GM23338 (cell line): ENCODE measurements around the gene OTOG. TPM values are rescaled to one million over a fixed set of nuclear protein-coding genes. Genes with fewer than 3 reads are reported as not detected.

ENCODE experiments used
- CREB1 ChIP-seq: fragments of 250-450 bp; sonication (Bioruptor Pico); IDR thresholded peaks from 2 replicates; pipeline ENCODE4 v1.5.0; 2020; ENCODE audit warnings: low read depth, mild to moderate bottlenecking, moderate library complexity
- EZH2 ChIP-seq: fragments of 200-600 bp; sonication (generic); IDR thresholded peaks from one replicate; pipeline ENCODE4 v1.8.0; 2017; ENCODE audit warnings: antibody characterized with exemption, mild to moderate bottlenecking, low read depth; ENCODE audit not compliant: unreplicated experiment
- EZH2phosphoT487 ChIP-seq: fragments of 200-600 bp; sonication (generic); IDR thresholded peaks from one replicate; pipeline ENCODE4 v1.8.1; 2018; ENCODE audit warnings: antibody characterized with exemption; ENCODE audit not compliant: unreplicated experiment
- JUNB ChIP-seq: IDR thresholded peaks from one replicate; pipeline ENCODE4 v1.6.1; 2016; ENCODE audit warnings: antibody characterized with exemption; ENCODE audit not compliant: unreplicated experiment
- NANOG ChIP-seq: IDR thresholded peaks from 2 replicates; pipeline ENCODE4 v1.6.1; 2016; ENCODE audit warnings: antibody characterized with exemption, borderline replicate concordance
- POLR2AphosphoS5 ChIP-seq: IDR thresholded peaks from 2 replicates; pipeline ENCODE4 v1.6.1; 2016; ENCODE audit warnings: antibody characterized with exemption, low read depth
- REST ChIP-seq: IDR thresholded peaks from one replicate; pipeline ENCODE4 v1.6.1; 2018; ENCODE audit warnings: antibody characterized with exemption; ENCODE audit not compliant: unreplicated experiment
- STAT1 ChIP-seq: IDR thresholded peaks from one replicate; pipeline ENCODE4 v1.6.1; 2016; ENCODE audit warnings: antibody characterized with exemption; ENCODE audit not compliant: unreplicated experiment
- ZNF114 ChIP-seq: fragments of 250-450 bp; sonication (Bioruptor Pico); IDR thresholded peaks from 2 replicates; pipeline ENCODE4 v1.5.0; 2020; ENCODE audit warnings: mild to moderate bottlenecking, moderate library complexity
- ZNF331 ChIP-seq: fragments of 250-450 bp; sonication (Bioruptor Pico); IDR thresholded peaks from 2 replicates; pipeline ENCODE4 v1.5.0; 2020; ENCODE audit warnings: low read depth, mild to moderate bottlenecking, moderate library complexity
- ZNF462 ChIP-seq: fragments of 250-450 bp; sonication (Bioruptor Pico); IDR thresholded peaks from 2 replicates; pipeline ENCODE4 v1.5.0; 2020; ENCODE audit warnings: mild to moderate bottlenecking, moderate library complexity
- polyA plus RNA-seq: library from polyadenylated mRNA; unstranded; fragments of >200 nt; fragmentation: Nextera tagmentation; extraction: Ambion mirVana; gene quantifications from 2 replicates; pipeline ENCODE4 v1.2.1, GENCODE V29; 2016
- total RNA-seq: library from RNA; depleted of rRNA; stranded (reverse); fragments of >200 nt; shearing (Covaris generic); gene quantifications from 2 replicates; pipeline ENCODE4 v1.2.3, GENCODE V29; 2014

The OTOG gene
- total and polyA plus RNA-seq, 2 experiments from 2014 or later = 0.40 to 0.52 TPM

GRCh38 chr11:17642980-17643379 lies 95.9 kb downstream of the OTOG start (continued):
- TF ChIP-seq ZNF462 (CRISPR knock-in tag) (no peak), JUNB (no peak), EZH2phosphoT487 (no peak), ZNF331 (CRISPR knock-in tag) (no peak), CREB1 (CRISPR knock-in tag) (no peak), NANOG (no peak), EZH2 (no peak), STAT1 (no peak), ZNF114 (CRISPR knock-in tag) (no peak), POLR2AphosphoS5 (no peak), REST (no peak)
